ENCODE results near the gene TOE1.
"Not testable (repeated sequence)": the region's sequence is repeated elsewhere in the genome, so short reads cannot be mapped to it uniquely, and the experiment has no call there.

The TOE1 gene

DNA sequence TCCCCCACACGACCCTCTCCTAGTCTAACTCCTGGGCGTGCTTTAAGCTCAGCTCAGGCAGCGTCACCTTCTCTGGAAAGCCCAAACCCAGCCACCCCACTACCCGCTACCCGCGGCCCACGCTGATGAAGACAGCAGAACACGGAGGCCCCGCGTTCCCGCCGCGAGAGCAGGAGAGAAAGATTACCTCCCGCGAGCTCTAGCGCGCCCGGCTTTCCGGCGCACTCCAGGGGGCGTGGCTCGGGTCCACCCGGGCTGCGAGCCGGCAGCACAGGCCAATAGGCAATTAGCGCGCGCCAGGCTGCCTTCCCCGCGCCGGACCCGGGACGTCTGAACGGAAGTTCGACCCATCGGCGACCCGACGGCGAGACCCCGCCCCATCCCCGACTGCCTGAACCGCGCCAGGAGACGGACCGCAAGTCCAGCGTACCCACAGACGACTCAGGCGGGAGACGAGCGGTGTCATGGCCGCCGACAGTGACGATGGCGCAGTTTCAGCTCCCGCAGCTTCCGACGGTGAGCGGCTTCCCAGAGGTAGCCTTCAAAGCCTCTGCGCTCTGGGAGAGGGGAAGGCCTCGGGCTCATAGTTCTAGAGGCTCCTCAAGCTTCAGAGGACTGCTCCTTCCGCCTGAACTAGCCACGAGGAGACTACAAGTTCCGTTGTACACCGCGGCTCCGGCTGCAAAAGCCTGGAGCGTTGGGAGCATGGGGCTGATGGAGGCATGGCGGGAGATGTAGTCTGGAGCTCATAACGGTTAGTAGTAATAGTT, at the start of gene TOE1, which contains the start of gene MUTYH:
Gene TOE1 (plus strand): TSS at position 382 of the 770 bp plus-strand sequence. CDS start 83 bp downstream, at position 465.
Gene MUTYH (minus strand): TSS at position 652 of the 770 bp plus-strand sequence. CDS start 5,935 bp downstream, outside the sequence.
- peak; percentile 76 to 90 for DNase-seq

GRCh38 chr1:45291002-45291401, 49.0 kb upstream of the TOE1 start:
- DNase-seq: not testable (repeated sequence)

DNA sequence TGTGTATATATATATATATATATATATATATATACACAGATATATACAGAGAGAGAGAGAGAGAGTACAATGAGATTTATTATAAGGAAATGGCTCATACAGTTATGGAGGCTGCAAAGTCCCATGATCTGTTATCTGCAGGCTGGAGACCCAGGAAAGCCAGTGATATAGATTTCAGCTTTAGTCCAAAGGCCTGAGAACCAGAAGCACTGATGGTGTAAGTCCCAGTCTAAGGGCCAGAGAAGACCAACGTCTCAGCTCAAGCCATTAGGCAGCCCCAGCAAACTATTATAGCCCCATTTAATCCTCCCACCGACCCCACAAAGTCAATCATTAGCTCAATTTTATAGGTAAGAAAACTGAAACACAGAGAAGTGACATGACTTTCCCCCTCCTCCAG, 48.3 kb upstream of the TOE1 start:
- DNase-seq: no peak

DNA sequence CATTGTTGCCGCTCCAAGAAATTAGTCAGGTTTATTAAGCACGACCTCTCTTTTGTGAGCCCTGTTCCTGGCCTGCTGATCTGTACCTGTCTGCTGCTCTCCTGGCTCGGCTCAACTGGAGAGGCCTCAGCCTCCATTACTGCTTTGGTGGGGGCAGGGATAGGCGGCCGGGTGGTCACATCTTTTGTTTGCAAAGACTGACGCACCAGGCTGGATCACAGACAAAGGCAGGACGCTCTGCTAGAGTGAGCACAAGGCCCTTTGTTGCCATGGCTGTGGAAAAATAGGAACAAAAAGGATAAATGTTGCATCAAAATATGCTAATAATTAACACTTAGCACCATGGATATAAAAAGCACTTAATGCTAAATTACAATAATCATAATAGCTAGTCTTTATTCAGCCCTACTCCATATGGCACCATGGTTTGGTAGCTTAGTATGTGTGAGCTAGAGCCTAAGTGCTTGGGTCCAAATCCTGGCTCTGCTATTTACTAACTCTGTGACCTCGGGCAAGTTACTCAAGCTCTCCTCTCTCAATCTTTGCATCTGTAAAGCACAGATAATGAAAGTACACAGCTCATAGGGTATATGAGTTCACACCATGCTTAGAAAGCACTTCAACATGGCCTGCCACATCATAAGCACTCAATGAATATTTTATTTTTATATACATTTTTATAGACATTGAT, 42.2 kb upstream of the TOE1 start:
- no peak for DNase-seq

GRCh38 chr1:45299296-45299695, 40.7 kb upstream of the TOE1 start:
- no peak for DNase-seq

- peak in 1 of 2 experiments; percentile 26 for DNase-seq
These were observed 39.8 kb upstream of the TOE1 start for GRCh38 chr1:45299981-45300668.

- DNase-seq: no peak
These were observed 39.3 kb upstream of the TOE1 start for GRCh38 chr1:45300669-45300997.

- DNase-seq: no peak
These were observed 37.3 kb upstream of the TOE1 start for GRCh38 chr1:45302505-45303150.

- DNase-seq: peak; percentile 96
These were observed 36.3 kb upstream of the TOE1 start for GRCh38 chr1:45303520-45304310.

DNA sequence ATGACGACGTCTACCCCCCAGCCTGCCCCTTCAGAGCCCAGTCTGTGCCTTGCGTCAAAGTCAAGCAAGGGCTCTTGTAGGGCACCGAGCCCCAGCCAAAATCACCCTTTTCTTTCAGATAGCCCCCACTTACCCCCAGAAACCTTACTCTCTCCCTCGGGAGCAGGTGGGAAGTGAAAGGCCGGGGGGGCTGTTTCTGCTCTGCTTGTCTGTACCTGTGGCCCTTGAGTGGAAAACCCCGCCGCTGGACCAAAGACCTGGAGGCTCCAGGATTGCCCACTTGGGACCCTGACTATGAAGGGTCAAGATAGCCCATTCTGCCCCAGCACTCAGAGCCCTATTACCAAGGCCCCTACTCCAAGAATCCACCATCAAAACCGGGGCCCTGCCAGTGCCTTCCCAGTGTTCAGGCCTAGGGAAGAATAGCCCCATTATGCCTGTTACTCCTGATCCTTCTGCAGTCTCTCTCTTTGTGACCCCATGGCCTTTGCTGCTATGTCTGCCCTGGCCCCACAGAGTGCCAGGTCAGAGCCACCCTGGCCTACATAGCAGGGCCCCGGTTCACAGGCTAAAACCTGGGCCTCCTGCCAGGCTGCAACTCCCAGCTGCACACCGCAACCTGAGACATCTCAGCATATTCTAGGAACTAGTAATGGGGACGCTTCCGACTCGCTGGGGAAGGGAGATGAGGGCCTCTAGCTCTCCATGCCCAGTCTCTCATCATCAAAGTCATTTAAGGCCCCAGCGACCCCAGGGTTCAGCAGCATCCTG, 35.5 kb upstream of the TOE1 start:
- no peak for DNase-seq

GRCh38 chr1:45305231-45305630, 34.7 kb upstream of the TOE1 start:
- DNase-seq: no peak

GRCh38 chr1:45306319-45306718, 33.7 kb upstream of the TOE1 start:
- no peak for DNase-seq

GRCh38 chr1:45306905-45307304, 33.1 kb upstream of the TOE1 start:
- DNase-seq: no peak

- DNase-seq: no peak
These were observed 25.7 kb upstream of the TOE1 start for GRCh38 chr1:45314266-45314665.

- DNase-seq: no peak
These were observed 22.8 kb upstream of the TOE1 start for GRCh38 chr1:45317166-45317565.

GRCh38 chr1:45319761-45320160, 20.2 kb upstream of the TOE1 start:
- DNase-seq: no peak

DNA sequence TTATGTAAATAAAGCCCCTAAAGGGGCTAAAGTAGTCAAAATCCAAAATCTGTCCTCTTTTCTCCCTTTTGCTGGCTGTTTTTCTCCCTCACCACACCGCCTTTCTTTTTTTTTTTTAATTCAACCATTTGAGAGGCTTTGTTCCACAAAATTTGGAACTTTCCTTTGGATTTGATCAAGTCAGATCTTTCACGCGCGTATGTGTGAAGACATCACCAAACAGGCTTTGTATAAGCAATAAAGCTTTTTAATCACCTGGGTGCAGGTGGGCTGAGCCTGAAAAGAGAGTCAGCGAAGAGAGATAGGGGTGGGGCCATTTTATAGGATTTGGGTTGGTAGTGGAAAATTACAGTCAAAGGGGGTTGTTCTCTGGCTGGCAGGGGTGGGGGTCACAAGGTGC, 18.5 kb upstream of the TOE1 start:
- no peak for DNase-seq

DNA sequence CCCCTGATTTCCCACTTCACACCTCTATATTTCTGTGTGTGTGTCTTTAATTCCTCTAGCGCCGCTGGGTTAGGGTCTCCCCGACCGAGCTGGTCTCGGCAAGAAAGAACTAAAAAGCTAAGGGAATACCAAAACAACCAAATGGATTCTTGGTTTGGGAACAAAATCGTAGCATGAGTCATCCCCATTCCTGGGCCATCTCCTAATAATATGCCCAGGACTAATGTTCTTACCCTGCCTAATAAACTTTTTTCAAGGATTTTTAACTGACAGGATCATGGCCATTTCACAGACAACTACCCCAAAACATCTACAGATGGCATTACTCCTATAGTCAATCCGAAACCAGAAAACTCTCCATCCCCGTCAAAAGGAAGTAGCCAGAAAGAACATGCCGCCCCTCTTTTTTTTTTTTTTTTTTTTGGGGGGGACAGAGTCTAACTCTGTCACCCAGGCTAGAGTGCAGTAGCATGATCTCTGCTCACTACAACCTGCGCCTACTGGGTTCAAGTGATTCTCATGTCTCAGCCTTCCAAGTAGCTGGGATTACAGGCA, 17.4 kb upstream of the TOE1 start:
- no peak for DNase-seq

DNA sequence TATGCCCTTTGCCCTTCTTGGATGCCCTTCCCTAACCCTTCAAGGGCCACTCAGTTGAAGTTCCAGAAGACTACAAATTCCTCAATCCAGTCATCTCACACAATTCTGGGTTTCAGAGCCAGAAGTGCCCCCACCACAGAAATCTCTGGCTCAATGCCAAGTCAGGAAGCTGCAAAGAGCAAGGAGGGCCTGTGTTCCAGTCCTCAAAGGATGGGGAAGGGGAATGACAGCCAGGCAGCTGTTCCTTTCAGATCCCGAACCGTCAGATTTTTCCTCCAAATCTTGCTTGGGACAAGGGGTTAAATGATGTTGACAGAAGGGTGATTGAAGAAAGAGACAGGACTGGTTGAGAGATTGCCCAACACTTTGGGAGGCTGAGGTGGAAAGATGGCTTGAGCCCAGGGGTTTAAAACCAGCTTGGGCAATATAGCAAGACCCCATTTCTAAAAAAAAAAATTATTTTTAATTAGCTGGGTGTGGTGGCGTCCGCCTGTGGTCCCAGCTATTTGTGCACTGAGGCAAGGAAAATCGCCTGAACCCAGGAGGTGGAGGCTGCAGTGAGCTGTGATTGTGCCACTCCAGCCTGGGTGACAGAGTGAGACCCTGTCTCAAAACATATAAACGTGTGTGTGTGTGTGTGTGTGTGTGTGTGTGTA, 14.0 kb upstream of the TOE1 start:
- no peak for DNase-seq

Measured in NCI-H187 (cell line).